Tibial nerve (tissue), 4 donors: ENCODE measurements around the gene PHF23. TPM values are rescaled to one million over a fixed set of nuclear protein-coding genes. Genes with fewer than 3 reads are reported as not detected.
"Not testable (repeated sequence)": the region's sequence is repeated elsewhere in the genome, so short reads cannot be mapped to it uniquely, and the experiment has no call there.

Source experiments
- DNase-seq, 2 donors: peaks; one replicate each; pipeline ENCODE4 v3.0.0-alpha.2; 2019; ENCODE audit warnings: low spot score in 2 of 2
- H3K27ac ChIP-seq, 4 donors: fragments of 200-600 bp; sonication (generic) in 3 of 4; one replicate each; pipeline ENCODE4 v1.5.1; 2017 to 2019; ENCODE audit warnings: mild to moderate bottlenecking in 1 of 4
- H3K27me3 ChIP-seq, 2 donors: fragments of 200-600 bp; sonication (generic) in 1 of 2; one replicate each; pipeline versions ENCODE4 v1.5.1 to v1.6.0; 2017 to 2019
- H3K36me3 ChIP-seq, 3 donors: fragments of 200-600 bp; sonication (generic); one replicate each; pipeline ENCODE4 v1.5.1; 2018 to 2019
- H3K4me1 ChIP-seq, 4 donors: fragments of 200-600 bp; sonication (generic) in 3 of 4; one replicate each; pipeline ENCODE4 v1.5.1; 2017 to 2019
- H3K4me3 ChIP-seq, 4 donors: fragments of 200-600 bp; sonication (generic) in 3 of 4; one replicate each; pipeline ENCODE4 v1.5.1; 2017 to 2019; ENCODE audit warnings: mild to moderate bottlenecking in 1 of 4, moderate library complexity in 1 of 4
- H3K9me3 ChIP-seq, 4 donors: fragments of 200-600 bp; sonication (generic) in 3 of 4; one replicate each; pipeline ENCODE4 v1.5.1; 2017 to 2019
- EP300 ChIP-seq, 2 donors: sonication (generic); formaldehyde crosslinking; IDR thresholded peaks; one replicate each; pipeline ENCODE4 v1.6.1; 2017; ENCODE audit warnings: antibody characterized with exemption in 2 of 2, mild to moderate bottlenecking in 1 of 2
- POLR2A ChIP-seq, 2 donors: fragments of 450-650 bp; IDR thresholded peaks; one replicate each; pipeline ENCODE4 v1.6.1; 2017; ENCODE audit warnings: antibody characterized with exemption in 2 of 2, mild to moderate bottlenecking in 2 of 2, moderate library complexity in 2 of 2
- WGBS, 2 donors: methylation state at CpG; one replicate each; pipeline ENCODE4 v1.1.5; 2018; 5-methylcytosine and 5-hydroxymethylcytosine counted together
- total RNA-seq, 4 donors: library from RNA; depleted of rRNA; stranded (reverse); fragments of >200 nt; gene quantifications; one replicate each; pipeline ENCODE4 v1.1.0, GENCODE V29; 2016
- TF ChIP-seq, protein P1 (sequence below), 5 experiments: fragments of 200-600 bp in 3 of 5; fragments of 450-650 bp in 2 of 5; sonication (generic) in 3 of 5; IDR thresholded peaks; one replicate each; pipeline ENCODE4 v1.5.1; 2016 to 2019; ENCODE audit warnings: antibody characterized with exemption in 5 of 5, mild to moderate bottlenecking in 3 of 5, moderate library complexity in 2 of 5

PHF23 gene
- total RNA-seq, 4 donors from 2014 or later: 20.3 to 29.7 (median 23.3) TPM

DNA sequence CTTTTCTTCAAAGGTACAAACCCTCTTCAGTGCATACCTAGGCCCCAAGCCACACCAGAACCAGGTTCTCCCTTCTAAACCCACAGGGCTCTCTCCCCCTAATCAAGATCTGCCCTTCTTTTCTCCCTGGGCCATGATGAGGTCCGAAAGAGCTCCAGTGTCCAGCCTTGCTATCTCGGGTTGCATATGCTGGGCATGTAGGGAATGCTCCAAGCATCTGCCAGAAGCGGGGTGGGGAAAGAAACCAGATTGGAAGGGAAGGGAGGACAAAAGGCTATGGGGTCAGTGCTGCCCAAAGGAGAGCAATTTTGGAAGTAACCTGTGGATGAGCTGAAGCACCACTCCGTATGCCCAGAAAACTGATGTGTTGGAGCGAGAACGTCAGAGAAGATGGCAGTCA is 10.0 kb upstream of the PHF23 start:
- Histone ChIP-seq H3K4me1 (peaks cover 0 to 58% (median 30%) of the 10 kb centered on the region in 4 donors), H3K27me3 (no peaks in the 10 kb centered on the region), H3K36me3 (peaks cover 3 to 35% (median 17%) of the 10 kb centered on the region in 3 donors), H3K27ac (no peak overlapping the region), H3K9me3 (no peaks in the 10 kb centered on the region), H3K4me3 (no peak overlapping the region)
- TF ChIP-seq POLR2A (IDR thresholded peaks at IDR 0.05): no peak
- no peak for TF ChIP-seq EP300 (IDR thresholded peaks at IDR 0.05)
- TF ChIP-seq, protein P1, sequence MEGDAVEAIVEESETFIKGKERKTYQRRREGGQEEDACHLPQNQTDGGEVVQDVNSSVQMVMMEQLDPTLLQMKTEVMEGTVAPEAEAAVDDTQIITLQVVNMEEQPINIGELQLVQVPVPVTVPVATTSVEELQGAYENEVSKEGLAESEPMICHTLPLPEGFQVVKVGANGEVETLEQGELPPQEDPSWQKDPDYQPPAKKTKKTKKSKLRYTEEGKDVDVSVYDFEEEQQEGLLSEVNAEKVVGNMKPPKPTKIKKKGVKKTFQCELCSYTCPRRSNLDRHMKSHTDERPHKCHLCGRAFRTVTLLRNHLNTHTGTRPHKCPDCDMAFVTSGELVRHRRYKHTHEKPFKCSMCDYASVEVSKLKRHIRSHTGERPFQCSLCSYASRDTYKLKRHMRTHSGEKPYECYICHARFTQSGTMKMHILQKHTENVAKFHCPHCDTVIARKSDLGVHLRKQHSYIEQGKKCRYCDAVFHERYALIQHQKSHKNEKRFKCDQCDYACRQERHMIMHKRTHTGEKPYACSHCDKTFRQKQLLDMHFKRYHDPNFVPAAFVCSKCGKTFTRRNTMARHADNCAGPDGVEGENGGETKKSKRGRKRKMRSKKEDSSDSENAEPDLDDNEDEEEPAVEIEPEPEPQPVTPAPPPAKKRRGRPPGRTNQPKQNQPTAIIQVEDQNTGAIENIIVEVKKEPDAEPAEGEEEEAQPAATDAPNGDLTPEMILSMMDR (IDR thresholded peaks at IDR 0.05): no peak
- no peak for DNase-seq
- WGBS, 2 donors: 78 to 80% methylated on average over 6 of the region's 6 CpGs

DNA sequence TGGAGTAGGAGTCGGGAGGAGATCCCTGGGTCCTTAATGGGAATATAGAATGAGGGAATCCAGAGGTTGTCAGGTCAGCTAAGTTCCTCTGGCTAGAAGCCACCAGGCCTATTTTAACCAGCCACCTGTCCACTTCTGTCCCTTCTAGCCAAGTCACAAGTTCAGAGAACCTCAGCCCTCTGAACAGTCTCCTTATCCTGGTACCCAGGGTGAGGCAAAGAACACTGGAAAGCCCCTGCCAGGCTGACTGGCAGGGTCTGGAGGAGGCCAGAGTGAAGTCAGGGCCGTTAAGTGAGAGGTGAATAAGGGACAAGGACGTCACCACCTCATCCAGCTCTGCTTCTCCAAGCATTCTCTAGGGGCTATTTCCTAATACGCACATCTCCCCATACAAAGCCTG is 9.5 kb upstream of the PHF23 start:
- WGBS, 2 donors: 76 to 77% methylated on average over 4 of the region's 4 CpGs
- TF ChIP-seq, protein P1 (IDR thresholded peaks at IDR 0.05): no peak
- TF ChIP-seq POLR2A (IDR thresholded peaks at IDR 0.05): no peak
- no peak for TF ChIP-seq EP300 (IDR thresholded peaks at IDR 0.05)
- no peak for DNase-seq
- H3K4me3 ChIP-seq: no peak overlapping the region
- no peak overlapping the region for H3K27ac ChIP-seq
- H3K9me3 ChIP-seq: no peaks in the 10 kb centered on the region
- H3K4me1 ChIP-seq: peaks cover 0 to 59% (median 30%) of the 10 kb centered on the region in 4 donors
- H3K27me3 ChIP-seq: no peaks in the 10 kb centered on the region
- H3K36me3 ChIP-seq: peaks cover 3 to 35% (median 17%) of the 10 kb centered on the region in 3 donors

DNA sequence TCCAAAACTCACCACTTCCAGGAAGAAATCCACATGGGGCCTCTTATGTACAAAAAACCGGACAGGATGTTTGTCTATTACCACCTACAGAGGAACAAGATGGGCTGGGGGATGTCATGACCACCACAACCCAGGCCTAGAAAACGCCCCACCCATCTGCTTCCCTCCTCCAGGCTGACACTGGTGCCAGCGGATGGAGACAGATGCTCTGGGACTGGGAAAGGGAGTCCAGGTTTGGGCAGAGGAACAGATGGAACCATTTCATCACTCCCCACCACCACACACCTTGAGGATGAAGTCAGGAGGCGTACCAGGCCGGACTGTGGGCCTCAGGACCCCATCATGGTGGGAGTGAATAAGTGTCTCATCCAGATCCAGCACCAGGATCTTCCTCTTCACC is 7.5 kb upstream of the PHF23 start:
- H3K4me3 ChIP-seq: no peak overlapping the region
- DNase-seq: no peak
- H3K27ac ChIP-seq: no peak overlapping the region
- H3K36me3 ChIP-seq: peaks cover 3 to 34% (median 17%) of the 10 kb centered on the region in 3 donors
- TF ChIP-seq, protein P1 (IDR thresholded peaks at IDR 0.05): no peak
- TF ChIP-seq EP300 (IDR thresholded peaks at IDR 0.05) (no peak), POLR2A (IDR thresholded peaks at IDR 0.05) (no peak)
- H3K4me1 ChIP-seq: peaks cover 0 to 54% (median 26%) of the 10 kb centered on the region in 4 donors
- WGBS, 2 donors: 80 to 88% methylated on average over 5 of the region's 5 CpGs
- H3K27me3 ChIP-seq: no peaks in the 10 kb centered on the region
- no peaks in the 10 kb centered on the region for H3K9me3 ChIP-seq

DNA sequence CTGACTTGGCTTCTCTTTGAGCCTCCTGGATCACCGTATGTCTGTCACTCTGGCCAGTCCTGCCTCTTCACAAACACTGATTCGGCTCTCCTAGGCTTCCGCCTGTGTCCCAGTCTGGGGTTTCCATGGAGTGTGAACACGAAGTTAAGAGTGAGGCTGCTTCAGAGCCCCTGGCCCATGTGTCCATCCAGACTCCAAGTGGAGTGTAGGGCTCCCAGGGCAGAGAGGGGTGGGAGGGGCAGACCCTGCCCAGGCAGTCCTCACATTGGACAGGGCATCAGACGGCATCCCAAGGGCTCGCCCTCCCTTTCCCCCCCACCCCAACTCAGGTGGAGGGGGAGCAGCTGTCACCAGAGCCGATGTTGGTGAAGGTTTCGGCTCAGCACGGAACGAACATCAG is 4.6 kb upstream of the PHF23 start:
- H3K27ac ChIP-seq: peak overlapping the region in 3 of 4 donors; percentile 96 to 99 (median 98)
- H3K4me1 ChIP-seq: peaks cover 3 to 51% (median 23%) of the 10 kb centered on the region in 4 donors
- 65 to 77% methylated on average over 10 of the region's 10 CpGs for WGBS, 2 donors
- peak overlapping the region in 1 of 4 donors; percentile 64 for H3K4me3 ChIP-seq
- not testable (repeated sequence) for H3K9me3 ChIP-seq, DNase-seq, H3K27me3 ChIP-seq
- peaks cover 3 to 47% (median 17%) of the 10 kb centered on the region in 3 donors for H3K36me3 ChIP-seq

DNA sequence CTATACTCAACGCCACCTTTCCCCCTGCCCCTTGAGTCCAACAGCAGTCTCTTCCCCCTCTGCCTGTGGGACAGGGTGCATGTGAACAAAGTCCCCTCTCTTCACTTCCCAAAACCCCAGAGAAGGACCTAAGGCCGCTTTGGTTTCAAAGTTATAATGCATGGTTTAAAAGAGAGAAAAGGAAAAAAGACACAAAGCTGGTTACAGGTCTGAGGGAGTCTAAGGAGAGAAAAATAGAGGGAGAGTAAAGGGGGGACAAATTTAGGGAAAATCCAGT is 4.1 kb upstream of the PHF23 start:
- peak overlapping the region; percentile 64 to 96 (median 76) for H3K4me3 ChIP-seq
- H3K4me1 ChIP-seq: peaks cover 3 to 47% (median 21%) of the 10 kb centered on the region in 4 donors
- H3K27ac ChIP-seq: peak overlapping the region; percentile 96 to 99 (median 98)
- no peak for DNase-seq
- H3K9me3 ChIP-seq: no peaks in the 10 kb centered on the region
- peaks cover 3 to 47% (median 17%) of the 10 kb centered on the region in 3 donors for H3K36me3 ChIP-seq
- no peaks in the 10 kb centered on the region for H3K27me3 ChIP-seq
- WGBS, 2 donors: 19 to 21% methylated on average over 2 of the region's 2 CpGs
- TF ChIP-seq, protein P1 (IDR thresholded peaks at IDR 0.05): no peak
- no peak for TF ChIP-seq POLR2A (IDR thresholded peaks at IDR 0.05)
- TF ChIP-seq EP300 (IDR thresholded peaks at IDR 0.05): no peak
